GM10248 (cell line): ENCODE measurements around the gene BACH2.
"Not testable (repeated sequence)": the region's sequence is repeated elsewhere in the genome, so short reads cannot be mapped to it uniquely, and the experiment has no call there.

Experiments
- CTCF ChIA-PET: fragments of 300-600 bp; sonication (Branson Sonifier 250); formaldehyde crosslinking; extraction: SDS; loops from one replicate; lab custom pipeline; 2021; ENCODE audit warnings: antibody characterized with exemption; lab: Yijun Ruan, JAX
- POLR2A ChIA-PET: fragments of 350-650 bp; sonication (Branson Sonifier 250); formaldehyde crosslinking; extraction: SDS; loops from one replicate; lab custom pipeline; 2020; ENCODE audit warnings: antibody characterized with exemption; lab: Yijun Ruan, JAX
- DNase-seq: peaks from one replicate; pipeline ENCODE4 v3.0.0; 2012; ENCODE audit errors: extremely low spot score
- TF ChIP-seq, protein P1 (sequence below): IDR thresholded peaks from 2 replicates; pipeline ENCODE4 v1.5.1; 2012; ENCODE audit warnings: mild to moderate bottlenecking, low read depth; ENCODE audit errors: extremely low read depth, missing control alignments, control extremely low read depth

Gene BACH2

DNA sequence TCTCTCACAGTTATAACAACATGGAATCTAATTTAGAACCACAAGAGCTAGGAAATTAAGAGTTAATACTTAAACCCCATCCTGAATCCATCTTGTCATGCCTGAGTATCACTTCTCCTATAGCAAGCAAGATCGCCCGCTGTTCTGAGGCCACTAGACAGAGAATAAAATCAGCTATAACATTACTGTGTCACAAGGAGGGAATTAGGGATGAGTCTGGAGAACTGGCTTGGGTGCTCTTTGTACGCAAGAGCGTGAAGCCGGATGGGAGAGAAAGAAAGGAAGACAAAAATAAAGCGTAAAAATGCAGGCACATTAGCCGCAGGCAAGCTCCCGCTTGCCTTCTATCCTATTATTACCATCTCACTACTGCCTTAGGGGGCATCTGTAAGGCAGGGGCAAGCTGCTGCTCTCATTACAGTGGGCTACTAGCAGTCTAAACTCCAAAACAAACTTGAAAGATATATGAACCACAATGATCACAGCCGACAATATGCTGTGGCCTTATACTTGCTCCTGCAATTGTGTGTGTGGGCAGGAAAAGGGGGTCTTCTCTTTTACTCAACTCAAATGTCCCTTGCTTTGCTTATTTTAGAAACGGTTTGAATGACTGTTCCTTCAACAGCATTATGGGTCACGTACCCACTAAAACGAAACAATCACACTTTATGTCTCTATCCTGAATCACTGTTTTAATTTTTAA, 320.5 kb downstream of the BACH2 start:
- TF ChIP-seq, protein P1, sequence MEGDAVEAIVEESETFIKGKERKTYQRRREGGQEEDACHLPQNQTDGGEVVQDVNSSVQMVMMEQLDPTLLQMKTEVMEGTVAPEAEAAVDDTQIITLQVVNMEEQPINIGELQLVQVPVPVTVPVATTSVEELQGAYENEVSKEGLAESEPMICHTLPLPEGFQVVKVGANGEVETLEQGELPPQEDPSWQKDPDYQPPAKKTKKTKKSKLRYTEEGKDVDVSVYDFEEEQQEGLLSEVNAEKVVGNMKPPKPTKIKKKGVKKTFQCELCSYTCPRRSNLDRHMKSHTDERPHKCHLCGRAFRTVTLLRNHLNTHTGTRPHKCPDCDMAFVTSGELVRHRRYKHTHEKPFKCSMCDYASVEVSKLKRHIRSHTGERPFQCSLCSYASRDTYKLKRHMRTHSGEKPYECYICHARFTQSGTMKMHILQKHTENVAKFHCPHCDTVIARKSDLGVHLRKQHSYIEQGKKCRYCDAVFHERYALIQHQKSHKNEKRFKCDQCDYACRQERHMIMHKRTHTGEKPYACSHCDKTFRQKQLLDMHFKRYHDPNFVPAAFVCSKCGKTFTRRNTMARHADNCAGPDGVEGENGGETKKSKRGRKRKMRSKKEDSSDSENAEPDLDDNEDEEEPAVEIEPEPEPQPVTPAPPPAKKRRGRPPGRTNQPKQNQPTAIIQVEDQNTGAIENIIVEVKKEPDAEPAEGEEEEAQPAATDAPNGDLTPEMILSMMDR = no peak
- ChIA-PET POLR2A (no interaction called here), CTCF (interaction anchor here (1.0 to 2.9 kb wide), 3 partner anchors 10 to 502 kb away, joined by 3 to 14 read pairs (median 3); no protein-coding TSS in a partner anchor)
- no peak for DNase-seq

DNA sequence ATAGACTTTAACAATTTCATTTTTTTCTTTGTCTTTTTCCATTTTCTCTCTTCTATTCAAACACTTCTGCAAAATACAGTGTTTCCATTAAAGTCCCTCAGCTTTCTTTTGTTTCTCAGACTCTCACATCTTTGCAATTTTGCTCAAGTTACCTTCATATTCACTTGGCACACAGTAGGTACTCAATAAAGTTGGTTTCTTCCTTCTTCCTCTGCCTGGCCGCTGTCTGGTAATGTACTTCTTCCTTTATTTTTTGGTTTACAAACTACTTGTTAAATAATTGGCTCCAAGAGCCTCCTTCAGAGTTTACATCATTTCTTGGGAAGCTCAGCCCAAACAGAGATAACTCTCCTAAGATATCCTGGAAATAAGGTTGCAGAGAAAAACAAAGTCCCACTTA, 321.3 kb downstream of the BACH2 start:
- ChIA-PET CTCF (interaction anchor here (1.0 to 2.9 kb wide), 4 partner anchors 9 to 503 kb away, joined by 3 to 14 read pairs (median 3); no protein-coding TSS in a partner anchor), POLR2A (no interaction called here)
- TF ChIP-seq, protein P1 = no peak
- DNase-seq = no peak

DNA sequence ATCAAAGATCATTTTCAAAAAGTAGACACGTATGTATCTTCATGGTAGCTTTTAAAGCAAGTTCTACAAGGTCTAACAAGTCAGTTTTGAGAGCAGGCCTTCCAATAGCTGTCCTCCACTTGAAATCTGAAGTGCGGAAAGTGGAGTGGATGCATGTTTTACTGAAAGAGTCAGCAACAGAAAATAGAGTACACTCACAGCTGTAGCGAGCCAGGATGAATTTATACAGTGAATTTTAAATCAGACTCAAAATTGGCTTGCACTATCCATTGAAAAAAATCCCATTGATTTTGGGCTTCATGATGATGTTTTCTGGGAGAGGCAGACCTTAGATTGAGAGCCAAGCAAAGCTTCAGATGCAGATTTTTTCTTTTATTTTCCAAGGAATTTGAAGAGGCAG, 321.8 kb downstream of the BACH2 start:
- DNase-seq = no peak
- POLR2A ChIA-PET = no interaction called here
- CTCF ChIA-PET = interaction anchor here (1.1 to 2.9 kb wide), 3 partner anchors 9 to 504 kb away, joined by 3 to 14 read pairs (median 3); no protein-coding TSS in a partner anchor
- TF ChIP-seq, protein P1 = no peak

DNA sequence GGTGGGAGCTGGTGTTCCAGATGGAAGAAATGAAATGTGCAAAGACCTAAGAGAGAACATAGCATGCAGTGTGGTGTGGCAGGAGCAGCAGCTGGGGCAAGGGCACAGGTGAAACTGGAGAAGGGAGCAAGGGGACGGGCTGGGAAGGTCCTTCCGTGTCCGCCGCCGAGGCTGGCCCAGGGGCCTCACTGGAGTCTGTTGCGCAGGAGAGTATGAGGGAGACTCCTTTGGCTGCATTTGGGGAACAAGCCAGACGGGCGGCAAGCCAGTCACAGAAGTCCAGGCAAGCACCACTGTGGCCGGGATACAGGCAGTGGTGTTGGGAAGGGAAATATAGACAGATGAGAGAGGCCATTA, 324.6 kb downstream of the BACH2 start:
- CTCF ChIA-PET = interaction anchor here (1.4 kb wide), 2 partner anchors 44 to 507 kb away, joined by 3 read pairs; no protein-coding TSS in a partner anchor
- TF ChIP-seq, protein P1 = no peak
- DNase-seq = no peak
- POLR2A ChIA-PET = no interaction called here

DNA sequence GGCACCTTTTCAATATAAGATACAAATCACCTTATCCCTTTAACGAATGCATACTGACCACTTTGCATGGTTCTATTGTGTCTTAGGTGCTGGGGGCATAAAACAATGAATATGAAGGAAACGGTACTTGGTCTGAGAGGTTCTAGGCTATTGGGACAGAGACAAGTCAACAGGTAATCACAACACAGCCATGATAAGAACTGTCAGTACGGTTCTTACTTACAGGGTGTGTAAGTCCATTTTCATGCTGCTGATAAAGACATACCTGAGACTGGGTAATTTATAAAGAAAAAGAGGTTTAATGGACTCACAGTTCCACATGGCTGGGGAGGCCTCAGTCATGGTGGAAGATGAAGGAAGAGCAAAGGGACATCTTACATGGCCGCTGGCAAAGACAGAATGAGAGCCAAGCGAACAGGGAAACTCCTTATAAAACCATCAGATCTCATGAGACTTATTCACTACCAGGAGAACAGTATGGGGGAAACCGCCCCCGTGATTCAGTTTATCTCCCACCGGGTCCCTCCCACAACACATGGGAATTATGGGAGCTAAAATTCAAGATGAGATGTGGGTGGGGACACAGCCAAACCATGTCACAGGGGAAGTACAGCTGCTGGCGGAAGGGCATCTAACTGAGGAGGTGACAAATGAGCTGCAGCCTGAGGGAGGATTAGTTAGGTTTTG, 325.2 kb downstream of the BACH2 start:
- DNase-seq, POLR2A ChIA-PET: not testable (repeated sequence)
- CTCF ChIA-PET = interaction anchor here (1.4 to 1.9 kb wide), 3 partner anchors 15 to 508 kb away, joined by 3 to 7 read pairs (median 3); no protein-coding TSS in a partner anchor

DNA sequence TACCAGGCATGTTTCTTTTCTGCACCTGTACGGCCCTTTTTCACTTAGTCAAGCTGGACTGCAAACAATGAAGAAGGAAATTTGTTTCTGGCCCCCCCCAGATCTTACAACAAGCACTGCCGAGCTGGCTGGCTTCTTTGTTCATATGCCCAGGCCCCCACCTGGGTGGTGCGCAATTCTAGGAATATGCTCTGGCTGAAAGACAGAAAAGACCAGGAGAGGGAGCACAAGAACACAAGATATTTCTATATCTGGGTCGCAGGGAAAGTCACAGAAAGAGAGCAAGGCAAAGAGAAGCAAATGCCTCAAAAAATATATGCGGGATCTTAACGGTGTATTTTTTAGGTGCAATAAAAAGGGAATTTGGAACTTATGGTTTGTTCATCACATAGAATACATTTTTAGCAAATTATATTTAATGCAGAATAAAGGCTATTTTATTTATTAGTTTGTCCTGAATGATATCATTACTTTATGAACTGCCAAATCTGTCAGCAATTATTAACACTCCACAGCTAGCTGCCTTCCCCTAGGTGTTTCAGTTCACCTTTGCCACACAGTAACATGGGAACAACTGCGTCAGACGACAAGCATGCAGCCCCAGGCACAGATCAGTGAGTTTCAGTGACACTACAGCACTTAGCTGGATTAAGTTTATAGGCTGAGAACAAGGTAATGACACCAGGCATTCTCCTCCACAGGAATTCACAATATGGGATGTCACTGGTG, 325.9 kb downstream of the BACH2 start:
- peak; percentile 30 for DNase-seq
- TF ChIP-seq, protein P1 = peak; percentile 35
- ChIA-PET POLR2A (no interaction called here), CTCF (interaction anchor here (1.0 to 1.9 kb wide), 5 partner anchors 16 to 508 kb away, joined by 3 to 7 read pairs (median 4); no protein-coding TSS in a partner anchor)
